ENCODE data around the gene KIF3A.

The KIF3A gene

DNA sequence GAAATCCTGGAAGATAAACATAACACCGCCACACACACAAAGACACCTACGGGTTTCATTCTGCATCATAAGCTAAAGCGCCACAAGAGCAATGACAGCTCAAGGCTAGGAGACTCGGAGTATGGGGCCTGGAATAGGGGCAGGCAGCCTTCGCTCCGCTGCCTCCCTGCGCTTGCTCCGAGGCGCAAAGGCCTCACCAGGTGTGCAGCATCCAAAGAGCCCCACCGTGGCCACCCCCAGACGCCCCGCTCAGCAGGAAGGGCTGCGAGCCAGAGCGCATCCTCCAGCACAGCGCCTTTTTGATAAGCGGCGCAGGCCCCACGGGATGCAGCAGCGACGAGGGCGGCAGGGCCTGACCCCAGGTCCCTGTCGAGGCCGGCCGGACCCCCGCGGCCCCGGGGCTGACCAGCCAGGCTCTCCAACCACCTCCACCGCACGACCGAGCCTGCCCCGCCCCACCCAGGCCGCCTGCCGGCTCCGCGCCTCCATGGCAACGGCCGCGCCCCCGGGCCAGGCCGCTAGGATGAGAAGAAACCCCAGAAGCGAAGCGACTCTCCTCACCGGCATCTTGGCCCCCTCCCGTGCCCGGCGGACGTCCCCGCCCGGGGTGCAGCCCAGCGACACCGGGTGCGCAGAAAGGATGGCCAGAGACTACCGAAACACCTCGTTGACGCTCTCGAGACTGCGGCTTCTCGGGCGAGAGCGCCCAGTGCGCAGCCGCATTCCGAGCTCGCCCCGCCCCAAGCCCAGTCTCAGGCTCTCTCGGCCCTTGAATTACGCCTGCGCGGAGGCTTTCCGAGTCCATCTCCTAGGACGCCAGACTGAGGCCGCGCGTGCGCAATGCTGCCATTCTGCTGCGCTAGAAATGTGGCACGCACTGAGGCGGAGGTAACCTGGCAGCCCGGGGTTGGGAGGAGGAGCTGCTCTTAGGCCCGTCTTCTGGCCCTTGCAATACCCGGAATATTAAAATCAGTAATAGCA is at the start of gene KIF3A:
TSS of gene KIF3A (minus strand) at position 694 of the 981 bp plus-strand sequence. CDS start at position 567, 127 bp downstream.
- peak; percentile 98 for DNase-seq (ENCODE audit: low read depth)

DNA sequence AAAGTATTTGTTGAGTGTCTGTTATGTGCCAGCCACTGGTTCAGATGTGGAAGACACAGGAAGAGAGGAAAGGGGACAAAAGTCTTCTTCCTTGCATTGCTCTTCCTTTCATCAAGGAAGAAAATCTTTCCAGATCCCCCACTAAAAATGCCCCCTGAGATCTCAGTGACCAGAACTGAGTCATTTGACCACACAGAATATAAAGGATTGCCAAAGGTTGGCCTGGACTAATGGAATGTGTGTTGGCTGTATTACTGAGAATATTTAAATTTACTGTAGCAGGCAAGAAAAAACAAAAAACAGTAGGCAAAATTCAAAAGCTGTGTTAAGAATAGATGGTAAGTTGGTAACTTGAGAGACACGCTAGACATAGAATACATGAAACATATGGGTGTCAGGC is 49.7 kb upstream of the KIF3A start:
- no peak for DNase-seq (ENCODE audit: low read depth)

DNA sequence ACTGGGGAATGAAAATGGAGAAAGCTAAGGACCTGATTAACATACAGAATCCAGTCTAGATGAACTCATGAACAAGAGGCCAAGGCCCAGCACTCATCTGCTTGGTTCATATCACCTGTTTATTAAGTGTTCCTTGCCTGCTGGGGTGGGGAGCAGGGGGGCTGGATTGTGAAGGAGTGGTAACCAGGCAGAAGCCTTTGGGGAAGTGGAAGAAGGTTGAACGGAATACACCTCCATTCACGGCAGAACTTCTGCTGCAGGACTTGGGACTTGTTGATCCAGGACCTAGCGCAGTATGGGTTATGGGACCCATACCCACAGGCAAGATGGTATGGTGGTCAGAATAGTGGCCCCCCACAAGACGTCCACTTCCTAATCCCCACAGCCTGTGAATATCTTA is 48.5 kb upstream of the KIF3A start:
- no peak for DNase-seq (ENCODE audit: low read depth)

DNA sequence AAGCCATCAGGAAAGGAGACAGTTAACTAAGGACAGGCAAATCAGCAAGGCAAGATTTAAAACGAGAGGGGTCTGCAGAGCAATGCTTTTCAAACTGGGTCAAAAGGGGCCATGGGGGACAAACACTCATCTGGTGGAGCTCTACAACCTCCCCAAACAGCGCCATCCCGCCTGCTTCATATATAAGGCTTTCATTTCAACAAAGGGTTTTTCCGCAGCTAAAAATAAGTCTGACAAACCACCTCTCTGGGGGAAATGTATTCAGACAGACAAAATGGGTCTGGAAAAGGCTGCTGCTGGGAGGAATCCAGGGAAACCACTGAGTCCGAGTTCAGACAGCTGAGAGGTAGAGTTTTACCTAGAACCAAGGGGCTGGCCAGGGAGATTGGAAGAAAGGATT is 48.0 kb upstream of the KIF3A start:
- no peak for DNase-seq (ENCODE audit: low read depth)

DNA sequence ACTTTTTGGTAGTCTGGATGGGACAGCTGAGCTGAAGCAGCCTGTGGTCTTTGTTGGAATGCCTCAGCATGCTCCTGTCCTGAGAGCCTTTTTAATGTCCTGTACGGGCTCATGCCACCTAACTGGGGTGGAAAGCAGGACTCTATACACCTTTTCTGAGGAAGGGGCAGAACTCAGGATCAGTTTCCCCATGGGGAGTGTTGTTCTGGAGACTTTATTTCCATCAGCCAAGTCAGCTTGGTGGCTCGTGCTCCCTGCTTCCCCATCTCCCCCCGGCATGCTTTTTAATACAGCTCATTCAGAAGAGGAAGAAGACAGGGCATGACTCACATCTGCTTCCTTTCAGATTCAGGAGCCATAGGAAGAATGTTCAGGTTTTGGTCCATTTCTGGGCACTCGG is 44.8 kb upstream of the KIF3A start:
- DNase-seq (ENCODE audit: low read depth), result no peak

DNA sequence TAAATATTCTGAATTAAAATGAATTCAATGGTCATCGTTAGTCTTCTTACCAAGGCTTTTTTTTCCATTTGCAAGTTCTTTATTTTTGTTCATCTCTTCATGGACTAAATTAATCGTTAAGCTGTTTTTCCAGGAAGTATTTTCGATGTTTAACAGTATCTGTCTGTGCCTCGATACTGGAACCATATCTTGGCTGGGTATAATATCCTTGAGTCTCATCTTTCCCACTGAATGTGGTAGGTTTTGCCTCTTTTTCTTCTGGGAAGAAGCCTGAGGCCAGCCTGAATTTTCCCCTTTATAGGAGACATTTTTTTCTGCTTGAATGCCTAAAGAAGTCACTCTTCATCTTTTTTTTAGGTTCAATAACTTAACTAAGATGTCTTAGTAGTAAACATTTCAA is 43.7 kb upstream of the KIF3A start:
- no peak for DNase-seq (ENCODE audit: low read depth)

DNA sequence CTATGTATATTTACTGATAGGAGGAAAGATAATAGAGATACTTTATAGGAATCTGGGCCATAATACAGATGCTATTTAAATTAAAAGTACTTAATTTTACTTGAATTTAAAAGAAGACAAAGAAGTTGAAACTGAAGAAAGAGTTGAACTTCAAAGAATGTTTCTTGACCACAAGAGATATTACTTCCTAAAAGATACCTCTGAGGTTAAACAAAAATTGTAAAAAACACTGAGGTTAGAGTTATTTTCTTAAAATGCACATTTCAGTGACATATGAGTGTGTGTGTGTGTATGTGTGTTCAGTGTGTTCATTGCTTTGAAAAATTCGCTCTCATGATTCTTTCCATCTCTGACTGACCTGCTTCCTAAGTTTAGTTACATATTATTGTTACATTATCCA is 43.2 kb upstream of the KIF3A start:
- DNase-seq (ENCODE audit: low read depth), result no peak

DNA sequence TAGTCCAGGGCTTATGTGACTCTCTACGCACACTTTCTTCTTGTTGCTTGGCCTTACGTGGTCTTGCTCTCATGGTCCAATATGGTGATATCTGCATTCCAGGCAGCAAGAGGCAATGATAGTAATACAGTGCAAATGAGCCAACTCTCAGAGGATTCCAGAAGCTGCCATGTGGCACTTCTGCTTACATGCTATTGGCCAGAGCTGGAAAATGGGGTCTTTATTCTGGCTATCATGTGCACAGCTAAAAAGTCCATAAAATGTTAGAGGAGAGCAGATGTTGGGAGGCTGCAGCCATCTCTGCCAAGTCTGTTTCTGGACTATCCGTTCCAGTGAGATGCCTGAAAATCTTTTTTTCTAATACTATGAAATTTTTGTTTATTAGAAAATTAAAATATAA is 42.6 kb upstream of the KIF3A start:
- DNase-seq (ENCODE audit: low read depth), result no peak

DNA sequence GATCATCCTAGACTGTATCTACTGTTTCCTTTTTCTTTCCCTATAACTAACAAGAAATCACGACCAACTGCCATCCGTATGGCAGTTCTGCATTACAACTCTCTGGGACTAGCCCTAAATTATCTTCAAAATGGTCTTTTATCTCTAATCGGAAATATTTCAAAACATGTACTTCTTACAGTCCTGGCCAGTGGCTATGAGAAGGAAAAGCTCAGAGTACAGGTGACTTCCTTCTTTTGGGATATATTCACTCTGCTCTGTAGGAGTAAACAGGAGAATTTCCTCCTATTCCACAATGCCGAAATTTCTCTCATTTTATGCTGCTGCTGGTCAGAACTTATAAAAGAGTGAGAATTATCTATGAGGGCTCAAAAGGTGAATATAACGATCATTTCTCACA is 41.5 kb upstream of the KIF3A start:
- no peak for DNase-seq (ENCODE audit: low read depth)

DNA sequence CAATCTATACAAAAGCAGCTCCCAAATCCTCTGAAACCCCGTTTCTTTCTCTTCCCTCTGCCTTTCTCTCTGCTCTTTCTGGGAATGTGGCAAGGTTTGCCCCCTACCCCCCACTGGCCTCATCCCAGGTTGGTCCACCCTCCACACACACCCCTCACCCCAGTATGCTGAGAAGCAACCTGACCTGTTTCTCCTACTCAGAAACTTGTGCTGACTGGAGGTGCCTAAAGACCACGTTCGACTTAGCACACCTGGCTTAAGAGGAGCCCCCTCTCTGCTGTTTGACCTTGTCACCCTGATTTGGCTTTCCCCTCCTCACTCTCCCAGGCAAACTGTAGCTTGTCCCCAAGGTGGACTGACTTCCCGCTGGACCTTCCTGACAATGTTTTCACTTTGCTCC is 40.8 kb upstream of the KIF3A start:
- no peak for DNase-seq (ENCODE audit: low read depth)

DNA sequence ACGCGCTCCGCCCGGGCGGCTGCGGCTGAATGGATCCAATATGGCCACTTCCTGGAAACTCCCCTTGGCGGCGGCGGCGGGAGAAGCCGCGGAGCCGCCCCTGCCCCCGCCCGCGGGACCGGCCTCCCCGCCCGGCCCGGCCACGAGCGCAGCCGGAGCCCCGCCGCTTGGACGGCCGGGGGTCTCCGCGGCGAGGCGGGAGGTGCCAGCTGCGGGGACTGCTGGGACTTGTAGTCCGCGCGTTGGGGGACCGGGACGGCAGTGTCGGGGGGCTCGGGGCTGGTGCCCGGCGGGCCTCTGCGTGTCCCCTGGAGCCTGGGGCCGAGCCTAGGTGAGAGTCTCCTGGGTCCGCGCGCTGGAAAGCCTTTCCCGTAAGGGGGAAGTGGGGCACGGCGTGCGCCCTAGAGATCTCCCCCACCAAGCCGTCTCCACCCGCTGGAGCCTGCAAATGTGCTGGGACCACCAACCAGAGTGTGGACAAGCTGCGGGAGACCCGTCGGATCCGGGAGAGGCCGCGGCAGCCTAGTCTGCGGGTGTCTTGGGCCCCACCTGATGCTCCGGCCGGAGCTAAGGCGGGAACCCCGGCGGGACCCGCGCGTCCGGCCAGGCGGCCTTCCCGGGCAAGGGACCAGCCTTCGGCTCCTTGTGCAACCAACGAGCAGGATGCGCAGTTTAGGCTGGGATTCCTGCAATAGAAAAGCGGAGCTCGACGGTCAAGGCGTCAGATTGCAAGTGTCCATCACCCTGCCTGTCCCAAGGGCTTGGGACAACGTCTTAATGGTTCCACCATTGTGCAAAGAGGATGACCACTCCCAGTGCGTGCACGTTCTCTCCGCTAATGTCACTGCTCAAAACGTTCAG is 40.1 kb upstream of the KIF3A start, which contains the start of gene SEPTIN8:
TSS of gene SEPTIN8 (minus strand) at position 31 of the 861 bp plus-strand sequence. CDS start 102 bp downstream, outside the sequence.
- peak; percentile 16 for DNase-seq (ENCODE audit: low read depth)

DNA sequence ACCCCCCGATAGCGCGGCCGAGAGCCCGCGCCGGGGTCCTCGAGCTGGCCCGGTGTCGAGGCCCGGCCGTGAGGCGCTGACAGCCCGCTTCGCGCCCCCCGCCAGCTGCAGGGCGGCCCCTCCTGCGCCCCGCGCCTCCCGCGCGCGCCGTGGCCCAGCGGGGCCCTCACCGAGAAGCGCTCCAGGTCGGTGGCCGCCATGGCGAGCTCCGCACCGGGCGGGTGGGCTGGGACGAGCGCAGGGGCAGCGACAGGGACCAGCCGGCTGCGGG is 39.5 kb upstream of the KIF3A start:
- DNase-seq (ENCODE audit: low read depth), result no peak

DNA sequence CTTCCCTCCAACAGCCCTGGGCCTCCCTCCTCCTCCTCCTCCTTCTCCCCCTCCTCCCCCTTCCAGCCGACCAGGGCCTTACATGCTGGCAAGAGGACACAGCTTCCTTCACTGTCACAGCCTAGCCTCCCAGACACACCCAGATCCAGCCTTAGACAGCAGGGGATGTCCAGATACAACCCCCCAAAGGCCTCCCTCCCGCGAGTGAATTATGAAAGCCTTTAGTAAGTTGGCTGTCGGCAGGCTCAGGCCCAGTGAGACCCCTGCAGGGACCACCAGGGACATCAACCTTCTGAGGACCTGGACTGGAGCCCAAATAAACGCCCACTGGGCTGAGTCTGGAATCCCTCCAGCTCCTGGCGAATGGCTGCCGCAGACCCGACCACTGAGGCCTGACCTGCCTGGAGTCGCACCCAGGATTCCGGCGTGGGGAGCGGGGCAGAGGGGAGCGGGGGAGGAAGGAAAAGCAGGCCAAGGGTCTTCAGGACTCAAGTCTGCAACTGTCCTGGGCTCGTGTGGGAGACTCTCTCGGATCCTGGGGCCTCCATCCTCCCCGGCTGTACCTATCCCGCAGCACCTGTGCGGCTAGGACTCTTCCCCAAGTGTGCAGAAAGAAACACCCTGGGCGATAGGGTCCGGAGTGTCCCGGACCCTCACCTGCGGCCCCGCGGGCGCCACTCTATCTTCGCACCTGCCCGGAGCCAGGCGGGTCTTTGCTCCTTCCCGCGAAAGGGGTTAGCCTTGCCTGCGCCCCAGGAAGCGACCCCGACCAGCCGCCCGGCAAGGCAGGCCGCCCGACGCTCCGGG is 39.0 kb upstream of the KIF3A start:
- no peak for DNase-seq (ENCODE audit: low read depth)

DNA sequence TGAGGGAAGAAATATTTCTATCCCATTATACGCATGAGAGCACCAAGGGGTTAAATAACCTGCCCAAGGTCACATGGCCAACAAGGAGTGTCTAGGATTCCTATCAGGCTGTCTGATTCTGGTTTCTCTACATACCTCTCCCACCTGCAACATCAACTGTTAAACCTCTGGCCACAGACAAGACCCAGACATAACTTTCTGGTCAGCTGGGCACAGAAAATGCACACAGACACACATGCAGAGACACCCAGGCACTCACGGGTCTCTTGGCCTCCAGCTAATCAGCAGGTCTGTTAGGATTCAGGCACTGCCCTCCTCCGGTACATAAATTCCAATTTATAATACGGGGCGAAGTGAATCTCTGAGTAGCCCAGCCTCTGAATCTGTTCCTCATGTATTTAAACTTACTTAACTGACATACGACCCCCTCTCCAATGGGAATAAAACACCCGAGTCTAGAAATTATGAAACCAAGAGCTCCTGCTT is 38.2 kb upstream of the KIF3A start:
- DNase-seq (ENCODE audit: low read depth), result no peak

DNA sequence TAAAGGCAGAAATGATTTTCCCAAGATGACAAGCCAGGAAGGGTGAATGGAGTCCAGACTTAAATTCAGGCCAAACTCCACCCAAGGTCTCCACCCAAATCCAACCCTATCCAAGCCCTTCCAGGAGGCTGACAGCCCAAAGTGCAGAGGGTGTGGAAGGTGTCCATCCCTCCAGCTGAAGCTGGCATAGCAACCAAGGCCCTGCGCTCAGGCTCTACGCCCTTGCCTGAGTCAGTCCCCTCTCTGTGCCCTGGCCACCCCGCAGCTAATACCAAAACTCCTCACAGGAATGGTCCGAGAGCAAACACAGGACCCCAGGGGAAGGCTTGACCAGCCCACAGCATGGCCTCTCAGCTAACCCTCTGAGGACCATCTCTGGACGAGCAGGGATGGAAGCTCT is 37.5 kb upstream of the KIF3A start:
- no peak for DNase-seq (ENCODE audit: low read depth)

DNA sequence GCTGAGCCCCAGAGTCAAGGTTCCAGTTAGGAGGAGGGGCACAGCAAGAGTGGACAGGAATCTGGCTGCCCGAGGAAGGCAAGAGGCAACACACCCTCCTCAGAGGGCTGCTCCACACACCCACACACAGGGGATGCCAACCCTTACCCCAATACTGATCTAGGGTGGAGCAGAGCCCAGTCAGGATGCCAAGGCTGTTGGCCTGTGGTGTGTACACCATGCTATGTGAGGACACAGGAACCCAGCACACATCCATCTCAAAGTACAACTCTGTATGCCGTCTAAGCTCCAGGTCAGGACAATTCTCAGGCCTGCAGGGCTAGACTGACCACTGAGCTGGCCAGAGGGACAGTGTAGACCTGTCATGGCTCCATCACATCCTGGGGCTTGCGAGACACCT is 37.1 kb upstream of the KIF3A start:
- no peak for DNase-seq (ENCODE audit: low read depth)

DNA sequence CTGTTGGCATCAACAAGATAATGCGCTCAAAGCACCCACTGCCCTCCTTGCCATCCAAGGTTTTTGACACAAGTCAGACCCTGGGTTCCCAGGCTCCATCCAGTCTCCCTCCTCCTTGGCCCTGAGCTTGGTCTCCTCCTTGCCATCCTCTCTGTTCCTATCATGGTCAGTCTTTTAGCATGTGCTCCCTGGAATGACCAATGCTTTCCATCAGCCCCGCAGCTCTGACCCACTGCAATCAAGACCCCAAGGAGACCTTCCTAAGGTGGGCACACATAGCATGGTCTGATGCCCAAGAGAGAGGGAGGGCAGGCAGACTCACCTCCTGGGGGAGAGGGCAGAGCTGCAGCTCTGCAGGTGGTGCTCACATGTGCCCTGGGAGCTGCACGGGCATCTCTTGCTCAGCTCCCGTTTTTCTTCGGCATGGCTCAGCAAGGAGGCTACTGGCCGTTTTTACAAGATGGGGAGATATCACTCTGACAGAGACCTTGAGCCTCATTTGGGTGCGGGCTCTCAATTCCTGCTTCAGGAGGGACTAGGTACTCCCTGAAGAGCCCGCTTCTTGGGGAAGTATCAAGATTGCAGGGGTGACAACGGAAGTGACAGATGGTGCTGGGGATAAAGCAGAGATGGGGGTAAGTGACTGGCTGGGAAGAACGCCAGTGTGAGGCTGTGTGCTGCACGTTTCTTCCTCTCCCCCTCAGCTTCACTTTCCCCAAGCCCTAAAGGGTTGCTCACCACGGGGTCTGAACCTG is 36.4 kb upstream of the KIF3A start:
- no peak for DNase-seq (ENCODE audit: low read depth)

DNA sequence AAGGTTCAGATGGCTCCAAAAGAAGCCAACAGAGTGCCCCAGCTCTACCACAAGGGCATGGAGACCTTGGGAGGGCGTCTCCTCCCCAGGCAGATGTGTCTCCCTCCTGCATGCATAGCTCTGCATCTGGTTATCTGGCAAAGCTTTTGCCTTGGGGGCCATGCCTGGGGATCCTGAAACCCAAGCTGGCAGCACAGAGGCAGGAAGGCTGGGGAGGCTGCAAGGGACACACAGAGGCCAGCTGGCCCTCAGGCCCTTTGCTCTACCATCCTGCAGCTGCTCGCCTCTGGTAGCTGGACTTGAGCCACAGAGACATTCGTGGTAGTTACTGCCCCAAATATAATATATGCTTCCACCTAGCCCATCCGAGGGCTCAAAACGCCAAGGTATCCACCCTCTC is 35.8 kb upstream of the KIF3A start:
- no peak for DNase-seq (ENCODE audit: low read depth)

DNA sequence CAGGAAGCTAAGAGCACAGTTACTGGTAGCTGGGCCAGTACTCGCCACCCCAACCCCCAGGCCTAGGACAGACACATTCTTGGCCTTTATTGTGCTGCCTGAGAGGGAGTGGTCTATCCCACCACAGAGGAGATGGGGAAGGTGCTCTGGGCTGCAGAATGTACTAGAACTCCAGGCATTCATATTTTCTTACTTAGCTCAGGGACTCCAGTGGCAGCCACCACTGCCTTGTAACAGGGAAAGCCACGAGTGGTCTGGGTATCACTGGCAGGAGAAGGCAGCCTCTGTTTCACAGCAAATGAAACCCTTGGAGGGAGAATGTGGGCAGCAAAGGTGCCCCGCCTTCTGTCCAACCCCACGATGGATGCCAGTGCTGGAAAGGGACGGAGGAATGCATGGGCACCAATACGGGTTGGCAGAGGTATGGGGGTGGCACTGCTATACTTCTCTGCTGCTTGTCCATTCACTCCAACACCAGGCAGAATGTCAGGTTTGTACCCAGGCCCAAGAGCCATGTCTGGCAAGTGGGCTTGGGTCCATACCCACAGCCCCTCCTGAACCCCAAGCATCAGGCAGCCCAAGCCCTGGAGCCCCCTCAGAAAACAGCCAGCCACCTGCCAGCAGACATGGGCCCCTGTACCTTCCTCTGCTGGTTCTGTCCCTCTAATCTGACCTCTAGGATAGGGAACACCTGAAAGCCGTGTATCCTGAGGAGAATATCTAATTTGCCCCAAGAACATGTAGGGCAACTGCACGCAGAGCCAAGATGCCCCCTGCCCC is 35.1 kb upstream of the KIF3A start:
- no peak for DNase-seq (ENCODE audit: low read depth)

DNA sequence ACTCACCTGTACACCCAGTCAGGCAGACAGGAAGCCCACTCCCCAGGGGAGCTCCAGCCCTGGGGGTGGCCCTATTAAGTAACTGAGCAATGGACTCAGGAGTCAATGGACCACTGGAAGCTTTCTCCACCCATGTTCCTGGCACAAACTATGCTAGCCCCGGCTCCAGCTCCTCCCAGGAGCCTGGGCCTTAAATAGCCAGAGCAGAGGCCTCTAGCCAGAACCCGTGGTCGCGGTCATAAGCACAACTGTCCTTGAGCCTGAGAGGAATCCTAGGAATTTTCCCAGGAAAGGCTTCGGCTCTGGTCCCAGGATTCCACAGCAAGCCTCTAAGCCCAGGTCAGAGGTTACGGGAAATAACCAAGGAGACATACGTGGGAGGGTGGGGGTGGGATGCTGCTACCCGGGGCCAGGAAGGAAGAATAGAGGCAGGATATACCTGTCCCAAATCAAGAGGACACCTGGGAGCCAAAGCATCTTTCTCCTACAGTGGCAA is 34.2 kb upstream of the KIF3A start:
- DNase-seq (ENCODE audit: low read depth), result no peak
